ENCODE data around the gene CTAGE9. TPM values are rescaled to one million over a fixed set of nuclear protein-coding genes. Genes with fewer than 3 reads are reported as not detected.
"Not testable (repeated sequence)": the region's sequence is repeated elsewhere in the genome, so short reads cannot be mapped to it uniquely, and the experiment has no call there.

Gene CTAGE9, protein sequence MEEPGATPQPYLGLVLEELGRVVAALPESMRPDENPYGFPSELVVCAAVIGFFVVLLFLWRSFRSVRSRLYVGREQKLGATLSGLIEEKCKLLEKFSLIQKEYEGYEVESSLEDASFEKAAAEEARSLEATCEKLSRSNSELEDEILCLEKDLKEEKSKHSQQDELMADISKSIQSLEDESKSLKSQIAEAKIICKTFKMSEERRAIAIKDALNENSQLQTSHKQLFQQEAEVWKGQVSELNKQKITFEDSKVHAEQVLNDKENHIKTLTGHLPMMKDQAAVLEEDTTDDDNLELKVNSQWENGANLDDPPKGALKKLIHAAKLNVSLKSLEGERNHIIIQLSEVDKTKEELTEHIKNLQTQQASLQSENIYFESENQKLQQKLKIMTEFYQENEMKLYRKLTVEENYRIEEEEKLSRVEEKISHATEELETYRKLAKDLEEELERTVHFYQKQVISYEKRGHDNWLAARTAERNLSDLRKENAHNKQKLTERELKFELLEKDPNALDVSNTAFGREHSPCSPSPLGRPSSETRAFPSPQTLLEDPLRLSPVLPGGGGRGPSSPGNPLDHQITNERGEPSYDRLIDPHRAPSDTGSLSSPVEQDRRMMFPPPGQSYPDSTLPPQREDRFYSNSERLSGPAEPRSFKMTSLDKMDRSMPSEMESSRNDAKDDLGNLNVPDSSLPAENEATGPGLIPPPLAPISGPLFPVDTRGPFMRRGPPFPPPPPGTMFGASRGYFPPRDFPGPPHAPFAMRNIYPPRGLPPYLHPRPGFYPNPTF
- not detected for total RNA-seq
- polyA plus RNA-seq, result 0.02 TPM
- long read RNA-seq, donor 1, result 0 reads
- long read RNA-seq, donor 2, result 0 reads
- long read RNA-seq, donor 3, result 0 reads
- long read RNA-seq, donor 4, result 0 reads
- long read RNA-seq, donor 5, partial matches to known transcripts, result 0 of 1 reads
- long read RNA-seq, donor 5, other reads (novel, unspliced or antisense), result 0 of 1 reads
- long read RNA-seq, donor 6, result 0 reads
- long read RNA-seq, donor 7, result 0 reads
- long read RNA-seq, donor 8, result 0 reads
- long read RNA-seq, donor 9, result 0 reads
- long read RNA-seq, donor 10, result 0 reads

DNA sequence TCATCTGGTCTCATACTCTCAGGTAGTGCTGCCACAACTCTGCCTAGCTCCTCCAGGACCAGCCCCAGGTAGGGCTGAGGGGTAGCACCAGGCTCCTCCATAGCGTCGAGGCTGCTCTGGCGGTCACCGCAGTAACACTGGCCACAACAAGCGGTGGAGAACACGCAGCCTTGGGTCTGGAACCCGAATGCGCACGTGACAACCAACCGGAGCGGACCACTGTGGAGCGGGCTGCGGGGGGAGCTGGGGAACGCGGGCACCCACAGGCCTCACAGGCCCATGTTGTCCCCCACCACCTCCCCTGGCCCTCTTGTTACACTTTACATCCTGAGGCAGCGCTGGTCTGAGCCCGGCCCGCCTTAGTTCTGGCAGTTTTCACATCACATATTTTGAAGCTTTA lies at the start of gene CTAGE9:
CTAGE9 (minus strand) TSS at position 101 of the 400 bp plus-strand sequence; CDS start at position 101, 0 bp downstream.
- DNase-seq (ENCODE audit: low read depth in 6 of 9, low spot score in 9 of 9); H3K27ac ChIP-seq (ENCODE audit: low read depth in 1 of 2, low read length in 1 of 2); H3K4me3 ChIP-seq (ENCODE audit: low read length in 2 of 2); H3K9me3 ChIP-seq (ENCODE audit: control insufficient read depth in 2 of 2, insufficient read depth in 1 of 2, low read length in 1 of 2); H3K36me3 ChIP-seq (ENCODE audit: control insufficient read depth in 2 of 2, insufficient read depth in 2 of 2, low read length in 1 of 2); H3K4me1 ChIP-seq (ENCODE audit: control insufficient read depth in 2 of 2, insufficient read depth in 2 of 2, low read length in 2 of 2); H3K27me3 ChIP-seq (ENCODE audit: control insufficient read depth in 2 of 2, insufficient read depth in 1 of 2, low read length in 1 of 2): not testable (repeated sequence)
- 100% methylated on average over 5 of the region's 18 CpGs for WGBS

DNA sequence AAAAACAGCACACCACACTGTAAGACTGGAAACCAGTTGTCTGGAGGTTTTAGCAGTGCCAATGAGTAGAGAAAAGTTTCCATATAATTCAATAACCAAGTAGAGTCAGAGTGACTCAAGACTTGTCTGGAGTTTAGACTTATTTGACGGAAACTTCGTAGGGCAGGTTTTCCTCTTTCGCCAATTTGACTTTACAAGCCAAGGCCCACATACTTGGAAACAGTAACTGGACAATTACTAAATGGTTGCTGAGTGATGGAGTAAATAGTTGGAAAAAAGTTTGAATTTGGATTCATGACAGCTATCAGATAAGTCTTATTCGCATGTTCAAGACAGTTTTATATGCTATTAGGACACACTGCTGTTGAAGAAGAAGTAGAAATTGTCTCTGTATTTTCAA lies 48.1 kb upstream of the CTAGE9 start:
- H3K4me3 ChIP-seq (ENCODE audit: low read length in 2 of 2), result no peak overlapping the region
- no peaks in the 10 kb centered on the region for H3K27me3 ChIP-seq (ENCODE audit: control insufficient read depth in 2 of 2, insufficient read depth in 1 of 2, low read length in 1 of 2)
- H3K4me1 ChIP-seq (ENCODE audit: control insufficient read depth in 2 of 2, insufficient read depth in 2 of 2, low read length in 2 of 2), result no peaks in the 10 kb centered on the region
- DNase-seq (ENCODE audit: low read depth in 6 of 9, low spot score in 9 of 9), result no peak
- WGBS, result 97% methylated on average over 4 of the region's 4 CpGs
- no peaks in the 10 kb centered on the region for H3K36me3 ChIP-seq (ENCODE audit: control insufficient read depth in 2 of 2, insufficient read depth in 2 of 2, low read length in 1 of 2)
- H3K9me3 ChIP-seq (ENCODE audit: control insufficient read depth in 2 of 2, insufficient read depth in 1 of 2, low read length in 1 of 2), result no peaks in the 10 kb centered on the region
- no peak overlapping the region for H3K27ac ChIP-seq (ENCODE audit: low read depth in 1 of 2, low read length in 1 of 2)

DNA sequence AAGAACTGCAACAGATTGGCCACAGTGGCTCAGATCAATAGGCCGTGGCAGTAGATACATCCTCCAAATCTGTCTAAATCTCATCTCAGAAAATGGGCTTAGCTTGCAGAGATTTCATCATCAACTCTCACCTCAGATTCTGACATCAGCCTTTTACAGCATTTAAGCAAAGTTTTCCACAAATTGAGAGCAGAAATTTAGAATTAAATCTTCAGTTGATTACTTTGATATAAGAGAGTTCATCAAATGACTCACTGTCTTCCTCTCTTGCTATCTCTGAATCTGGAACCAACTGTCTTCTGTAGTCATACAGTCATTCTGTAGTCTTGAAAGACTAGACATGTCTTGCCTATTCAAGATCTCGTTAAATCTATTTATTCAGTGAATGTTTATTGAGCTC lies 45.2 kb upstream of the CTAGE9 start:
- Histone ChIP-seq H3K36me3 (ENCODE audit: control insufficient read depth in 2 of 2, insufficient read depth in 2 of 2, low read length in 1 of 2) (no peaks in the 10 kb centered on the region), H3K4me3 (ENCODE audit: low read length in 2 of 2) (no peak overlapping the region), H3K27me3 (ENCODE audit: control insufficient read depth in 2 of 2, insufficient read depth in 1 of 2, low read length in 1 of 2) (no peaks in the 10 kb centered on the region), H3K27ac (ENCODE audit: low read depth in 1 of 2, low read length in 1 of 2) (no peak overlapping the region), H3K9me3 (ENCODE audit: control insufficient read depth in 2 of 2, insufficient read depth in 1 of 2, low read length in 1 of 2) (no peaks in the 10 kb centered on the region), H3K4me1 (ENCODE audit: control insufficient read depth in 2 of 2, insufficient read depth in 2 of 2, low read length in 2 of 2) (no peaks in the 10 kb centered on the region)
- WGBS, result 94% methylated on average over 2 of the region's 2 CpGs
- no peak for DNase-seq (ENCODE audit: low read depth in 6 of 9, low spot score in 9 of 9)

DNA sequence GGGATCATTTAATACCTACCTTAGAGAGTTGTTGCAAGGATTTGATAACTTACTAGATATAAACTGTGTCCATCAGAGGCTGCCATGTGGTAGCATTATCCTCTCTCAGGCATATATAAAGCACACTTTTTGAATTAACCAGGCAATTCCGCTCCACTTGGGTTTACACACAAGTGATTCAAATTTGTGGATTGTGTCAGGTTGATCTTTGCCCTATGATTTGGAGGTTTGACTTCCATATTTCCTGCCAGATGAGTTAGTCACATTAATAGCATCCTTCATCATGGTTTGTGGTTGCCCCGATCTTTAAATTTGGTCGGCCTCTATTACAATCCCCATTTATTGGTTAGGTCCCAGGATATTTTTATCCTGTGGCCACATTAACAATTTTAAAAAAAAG lies 44.8 kb upstream of the CTAGE9 start:
- Histone ChIP-seq H3K9me3 (ENCODE audit: control insufficient read depth in 2 of 2, insufficient read depth in 1 of 2, low read length in 1 of 2) (no peaks in the 10 kb centered on the region), H3K36me3 (ENCODE audit: control insufficient read depth in 2 of 2, insufficient read depth in 2 of 2, low read length in 1 of 2) (no peaks in the 10 kb centered on the region), H3K27ac (ENCODE audit: low read depth in 1 of 2, low read length in 1 of 2) (no peak overlapping the region), H3K4me3 (ENCODE audit: low read length in 2 of 2) (no peak overlapping the region), H3K27me3 (ENCODE audit: control insufficient read depth in 2 of 2, insufficient read depth in 1 of 2, low read length in 1 of 2) (no peaks in the 10 kb centered on the region), H3K4me1 (ENCODE audit: control insufficient read depth in 2 of 2, insufficient read depth in 2 of 2, low read length in 2 of 2) (no peaks in the 10 kb centered on the region)
- 99% methylated on average over 3 of the region's 3 CpGs for WGBS
- no peak for DNase-seq (ENCODE audit: low read depth in 6 of 9, low spot score in 9 of 9)

DNA sequence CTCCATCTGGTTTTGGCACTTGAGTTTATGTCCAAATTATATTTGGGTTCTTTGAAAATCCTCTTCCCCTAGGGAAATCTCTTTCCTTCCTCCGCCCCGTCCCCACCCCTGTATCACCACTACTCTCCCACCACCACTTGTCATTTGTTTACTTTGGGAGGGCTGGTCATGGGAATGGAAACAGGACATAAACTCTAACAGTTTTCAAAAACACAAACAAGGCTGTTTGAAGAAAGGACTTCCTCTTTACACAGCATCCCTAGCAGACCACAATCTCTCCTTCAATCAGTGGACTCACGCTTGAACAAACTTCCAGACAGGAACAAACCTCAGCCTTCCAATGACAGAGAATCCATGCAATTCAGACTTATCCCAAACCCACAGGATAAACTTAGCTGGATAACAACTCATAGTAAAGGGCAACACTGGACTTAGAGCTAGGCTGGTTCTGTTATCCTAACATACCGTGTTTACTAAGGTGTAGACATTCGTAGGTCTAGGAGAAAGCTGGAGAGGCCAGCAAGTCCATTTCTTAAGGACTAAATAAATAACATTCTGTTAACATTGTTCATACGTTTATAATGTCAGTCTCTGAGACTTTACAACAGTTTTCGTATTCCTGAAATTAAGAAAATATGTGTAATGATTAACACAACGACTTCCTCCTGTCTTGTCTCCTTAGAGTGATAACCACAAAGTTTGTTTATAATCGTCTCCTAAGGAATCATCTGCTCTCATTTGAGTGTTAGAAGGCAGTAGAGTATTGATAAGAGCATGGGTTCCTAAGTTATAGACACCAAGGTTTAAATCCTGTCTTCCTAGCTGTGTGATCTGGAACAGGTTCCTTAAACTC lies 44.1 kb upstream of the CTAGE9 start:
- H3K27me3 ChIP-seq (ENCODE audit: control insufficient read depth in 2 of 2, insufficient read depth in 1 of 2, low read length in 1 of 2), result no peaks in the 10 kb centered on the region
- no peak for DNase-seq (ENCODE audit: low read depth in 6 of 9, low spot score in 9 of 9)
- no peaks in the 10 kb centered on the region for H3K9me3 ChIP-seq (ENCODE audit: control insufficient read depth in 2 of 2, insufficient read depth in 1 of 2, low read length in 1 of 2)
- H3K4me1 ChIP-seq (ENCODE audit: control insufficient read depth in 2 of 2, insufficient read depth in 2 of 2, low read length in 2 of 2), result no peaks in the 10 kb centered on the region
- H3K4me3 ChIP-seq (ENCODE audit: low read length in 2 of 2), result no peak overlapping the region
- 58% methylated on average over 9 of the region's 9 CpGs for WGBS
- H3K27ac ChIP-seq (ENCODE audit: low read depth in 1 of 2, low read length in 1 of 2), result no peak overlapping the region
- no peaks in the 10 kb centered on the region for H3K36me3 ChIP-seq (ENCODE audit: control insufficient read depth in 2 of 2, insufficient read depth in 2 of 2, low read length in 1 of 2)

DNA sequence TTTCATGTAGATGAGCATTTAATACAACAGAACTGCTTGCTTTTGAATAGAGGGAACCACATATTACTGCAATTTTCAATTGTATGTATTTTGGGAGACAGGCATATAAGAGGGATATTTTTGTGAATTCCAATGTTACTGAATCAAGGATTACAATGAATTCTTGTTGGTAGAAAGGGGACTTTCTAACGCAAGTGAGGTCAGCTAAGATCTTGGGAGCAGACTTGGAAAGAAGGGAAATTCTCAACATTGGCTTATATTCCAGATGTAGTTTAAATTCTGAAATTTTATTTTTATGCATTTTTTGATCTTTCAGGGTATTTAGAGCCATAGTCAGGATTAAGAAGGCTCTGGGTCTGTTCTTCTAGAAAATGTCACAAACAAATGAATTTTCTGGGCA lies 43.3 kb upstream of the CTAGE9 start:
- Histone ChIP-seq H3K4me1 (ENCODE audit: control insufficient read depth in 2 of 2, insufficient read depth in 2 of 2, low read length in 2 of 2) (no peaks in the 10 kb centered on the region), H3K27ac (ENCODE audit: low read depth in 1 of 2, low read length in 1 of 2) (no peak overlapping the region), H3K36me3 (ENCODE audit: control insufficient read depth in 2 of 2, insufficient read depth in 2 of 2, low read length in 1 of 2) (no peaks in the 10 kb centered on the region), H3K27me3 (ENCODE audit: control insufficient read depth in 2 of 2, insufficient read depth in 1 of 2, low read length in 1 of 2) (no peaks in the 10 kb centered on the region), H3K4me3 (ENCODE audit: low read length in 2 of 2) (no peak overlapping the region), H3K9me3 (ENCODE audit: control insufficient read depth in 2 of 2, insufficient read depth in 1 of 2, low read length in 1 of 2) (no peaks in the 10 kb centered on the region)
- DNase-seq (ENCODE audit: low read depth in 6 of 9, low spot score in 9 of 9), result no peak
- whole genome bisulfite sequencing, result 98% methylated on average over 1 of the region's 1 CpG

DNA sequence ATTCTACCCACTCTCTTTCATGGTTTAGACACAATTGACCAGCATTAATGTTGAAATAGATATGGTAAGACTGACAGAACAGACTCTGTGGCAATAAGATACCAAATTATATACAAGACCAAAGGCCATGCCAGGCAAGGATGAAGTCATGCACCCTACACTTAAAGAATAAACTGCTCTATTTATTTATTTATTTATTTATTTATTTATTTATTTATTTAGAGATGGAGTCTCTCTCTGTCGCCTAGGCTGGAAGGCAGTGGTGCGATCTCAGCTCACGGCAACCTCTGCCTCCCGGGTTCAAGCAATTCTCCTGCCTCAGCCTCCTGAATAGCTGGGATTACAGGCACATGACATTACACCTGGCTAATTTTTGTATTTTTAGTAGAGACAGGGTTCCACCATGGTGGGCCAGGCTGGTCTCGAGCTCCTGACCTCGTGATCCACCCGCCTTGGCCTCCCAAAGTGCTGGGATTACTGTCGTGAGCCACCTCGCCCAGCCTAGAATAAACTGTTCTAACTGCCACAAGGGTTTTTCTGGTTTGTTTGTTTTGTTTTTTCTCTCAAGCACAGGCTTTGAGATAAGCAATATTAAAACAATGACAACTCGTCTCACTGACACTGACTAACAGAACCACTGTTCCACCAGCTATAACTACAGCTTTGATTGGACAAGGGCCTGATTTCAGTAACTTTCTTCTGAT lies 40.3 kb upstream of the CTAGE9 start:
- not testable (repeated sequence) for H3K9me3 ChIP-seq (ENCODE audit: control insufficient read depth in 2 of 2, insufficient read depth in 1 of 2, low read length in 1 of 2); H3K4me1 ChIP-seq (ENCODE audit: control insufficient read depth in 2 of 2, insufficient read depth in 2 of 2, low read length in 2 of 2); H3K4me3 ChIP-seq (ENCODE audit: low read length in 2 of 2); H3K27ac ChIP-seq (ENCODE audit: low read depth in 1 of 2, low read length in 1 of 2); DNase-seq (ENCODE audit: low read depth in 6 of 9, low spot score in 9 of 9); H3K27me3 ChIP-seq (ENCODE audit: control insufficient read depth in 2 of 2, insufficient read depth in 1 of 2, low read length in 1 of 2); H3K36me3 ChIP-seq (ENCODE audit: control insufficient read depth in 2 of 2, insufficient read depth in 2 of 2, low read length in 1 of 2)
- 97% methylated on average over 10 of the region's 10 CpGs for WGBS

DNA sequence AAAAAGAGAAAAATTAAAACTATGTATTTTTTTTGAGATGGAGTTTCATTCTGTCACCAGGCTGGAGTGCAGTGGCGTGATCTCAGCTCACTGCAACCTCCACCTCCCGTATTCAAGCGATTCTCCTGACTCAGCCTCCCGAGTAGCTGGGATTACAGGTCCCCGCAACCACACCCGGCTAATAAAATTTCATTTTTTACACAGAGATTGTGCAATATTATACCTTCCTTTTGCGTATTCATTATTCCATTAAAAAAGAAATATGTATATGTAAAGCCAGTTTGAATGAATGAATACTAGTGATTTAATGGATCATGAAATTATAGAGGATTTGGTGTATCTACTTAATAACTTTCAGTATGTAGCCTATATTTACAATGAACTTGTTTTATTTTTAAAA lies 38.2 kb upstream of the CTAGE9 start:
- Histone ChIP-seq H3K36me3 (ENCODE audit: control insufficient read depth in 2 of 2, insufficient read depth in 2 of 2, low read length in 1 of 2) (no peaks in the 10 kb centered on the region), H3K27ac (ENCODE audit: low read depth in 1 of 2, low read length in 1 of 2) (no peak overlapping the region), H3K4me1 (ENCODE audit: control insufficient read depth in 2 of 2, insufficient read depth in 2 of 2, low read length in 2 of 2) (no peaks in the 10 kb centered on the region), H3K27me3 (ENCODE audit: control insufficient read depth in 2 of 2, insufficient read depth in 1 of 2, low read length in 1 of 2) (no peaks in the 10 kb centered on the region), H3K4me3 (ENCODE audit: low read length in 2 of 2) (no peak overlapping the region), H3K9me3 (ENCODE audit: control insufficient read depth in 2 of 2, insufficient read depth in 1 of 2, low read length in 1 of 2) (no peaks in the 10 kb centered on the region)
- 97% methylated on average over 7 of the region's 7 CpGs for WGBS
- DNase-seq (ENCODE audit: low read depth in 6 of 9, low spot score in 9 of 9), result no peak
